22Rv1 (cell line): ENCODE results near the gene ADGRL3.

Experiments used
- ZFX ChIP-seq: fragments of 450-650 bp; IDR thresholded peaks from 2 replicates; pipeline ENCODE4 v1.6.1; 2017; ENCODE audit warnings: antibody characterized with exemption, borderline replicate concordance
- TF ChIP-seq, protein P1 (sequence below): fragments of 450-650 bp; IDR thresholded peaks from 2 replicates; pipeline ENCODE4 v1.5.1; 2017; ENCODE audit warnings: mild to moderate bottlenecking

DNA sequence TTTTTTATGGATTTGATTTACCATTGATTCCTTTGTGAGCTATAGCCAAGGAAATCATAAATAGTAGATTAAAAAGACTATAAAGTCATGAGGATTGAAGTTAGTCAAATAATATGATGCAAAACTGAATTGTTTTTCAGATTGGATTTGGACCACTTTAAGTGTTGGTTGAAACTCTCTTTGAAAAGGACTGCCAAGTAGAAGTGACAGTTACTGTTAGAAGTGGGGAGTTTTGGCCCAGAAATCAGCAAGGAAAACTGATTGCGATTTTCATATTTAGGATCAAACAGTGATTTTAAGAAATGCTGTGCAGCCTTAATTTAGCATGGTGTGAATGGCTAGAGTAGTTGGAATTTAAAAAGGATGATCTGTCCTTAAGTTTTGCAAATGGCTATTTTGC is 4.9 kb downstream of the ADGRL3 start:
- TF ChIP-seq, protein P1, sequence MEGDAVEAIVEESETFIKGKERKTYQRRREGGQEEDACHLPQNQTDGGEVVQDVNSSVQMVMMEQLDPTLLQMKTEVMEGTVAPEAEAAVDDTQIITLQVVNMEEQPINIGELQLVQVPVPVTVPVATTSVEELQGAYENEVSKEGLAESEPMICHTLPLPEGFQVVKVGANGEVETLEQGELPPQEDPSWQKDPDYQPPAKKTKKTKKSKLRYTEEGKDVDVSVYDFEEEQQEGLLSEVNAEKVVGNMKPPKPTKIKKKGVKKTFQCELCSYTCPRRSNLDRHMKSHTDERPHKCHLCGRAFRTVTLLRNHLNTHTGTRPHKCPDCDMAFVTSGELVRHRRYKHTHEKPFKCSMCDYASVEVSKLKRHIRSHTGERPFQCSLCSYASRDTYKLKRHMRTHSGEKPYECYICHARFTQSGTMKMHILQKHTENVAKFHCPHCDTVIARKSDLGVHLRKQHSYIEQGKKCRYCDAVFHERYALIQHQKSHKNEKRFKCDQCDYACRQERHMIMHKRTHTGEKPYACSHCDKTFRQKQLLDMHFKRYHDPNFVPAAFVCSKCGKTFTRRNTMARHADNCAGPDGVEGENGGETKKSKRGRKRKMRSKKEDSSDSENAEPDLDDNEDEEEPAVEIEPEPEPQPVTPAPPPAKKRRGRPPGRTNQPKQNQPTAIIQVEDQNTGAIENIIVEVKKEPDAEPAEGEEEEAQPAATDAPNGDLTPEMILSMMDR = no peak
- TF ChIP-seq ZFX = no peak
